Eye (tissue), 1 donor: Measurements from ENCODE around the gene ZCCHC8.

ENCODE experiments used
- DNase-seq: peaks from one replicate; pipeline ENCODE4 v3.0.0-alpha.2; 2015

ZCCHC8 gene

DNA sequence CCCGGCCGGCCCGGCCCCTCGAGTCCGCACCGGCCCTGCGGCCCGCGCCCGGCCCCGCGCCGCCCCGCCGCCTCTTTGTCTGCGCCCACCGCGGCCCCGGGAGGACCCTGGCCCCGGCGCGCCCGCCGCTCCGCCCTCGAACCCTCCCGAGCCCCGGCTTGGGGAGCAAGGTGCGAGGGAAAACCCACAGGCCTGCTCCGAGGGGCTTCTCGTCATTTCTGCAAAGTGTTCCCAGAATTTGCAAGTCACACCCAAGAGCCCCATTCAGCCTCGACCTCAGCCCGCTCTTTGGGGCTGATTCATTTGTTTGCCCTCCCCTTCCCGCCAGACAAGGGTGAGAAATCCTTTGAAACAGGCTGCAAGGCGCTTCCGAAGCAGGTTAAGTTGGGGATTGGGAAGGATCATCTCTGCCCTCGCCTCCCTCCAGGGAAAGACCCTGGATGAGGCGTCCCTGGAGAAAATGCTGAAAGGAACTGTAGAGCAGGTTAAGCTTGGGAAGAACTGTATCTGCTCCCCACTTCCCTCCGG is 77.9 kb downstream of the ZCCHC8 start:
- DNase-seq = no peak

DNA sequence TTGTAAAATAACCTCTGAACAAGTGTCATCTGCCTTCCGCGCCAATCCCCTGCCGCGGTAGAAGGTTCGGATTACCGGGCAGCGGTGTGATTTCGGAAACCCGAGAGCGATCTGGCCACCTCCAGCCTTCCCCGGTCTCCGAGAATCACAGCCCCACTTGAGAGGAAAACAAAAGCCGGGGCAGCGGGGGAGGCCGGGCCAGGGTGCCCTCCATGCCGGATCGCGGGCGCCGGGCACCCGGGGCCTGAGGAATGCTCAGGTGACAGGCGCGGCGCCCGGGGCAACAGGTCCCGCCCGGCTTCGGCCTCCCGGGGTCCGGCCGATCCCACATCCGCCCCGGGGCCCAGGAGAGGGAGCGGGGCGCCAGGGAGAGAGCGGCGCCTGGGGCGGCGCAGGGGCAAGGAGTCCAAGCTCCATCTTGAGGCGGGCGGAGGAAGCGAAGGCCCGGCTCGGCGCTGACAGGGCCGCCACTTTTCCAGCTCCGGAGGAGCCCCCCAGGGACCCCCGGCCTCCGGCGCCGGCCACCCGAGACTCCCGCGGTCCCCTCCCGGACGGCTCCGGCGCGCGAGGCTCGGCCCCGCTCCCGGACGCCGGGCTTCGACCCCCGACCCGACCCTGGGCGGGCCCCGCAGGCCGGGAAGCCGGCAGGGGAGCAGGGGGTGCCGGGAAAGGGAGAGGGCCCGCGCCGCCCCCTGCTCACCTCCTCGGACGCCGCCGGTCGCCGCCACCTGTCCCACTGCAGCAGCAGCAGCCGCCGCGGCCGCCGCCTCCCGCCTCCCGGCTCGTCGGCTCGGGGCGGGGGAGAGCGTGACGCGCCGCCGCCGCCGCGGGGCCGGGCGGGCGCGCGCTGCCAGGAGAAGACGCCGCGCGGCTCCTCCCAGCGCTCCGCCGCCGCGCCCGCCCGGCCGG is 78.7 kb downstream of the ZCCHC8 start, which contains the start of gene CLIP1:
TSS of gene CLIP1 (minus strand) at position 849 of the 909 bp plus-strand sequence. CDS start 42,217 bp downstream, outside the sequence.
- peak; percentile 86 for DNase-seq
